HT1080 (cell line): ENCODE results near the gene TERT. TPM values are rescaled to one million over a fixed set of nuclear protein-coding genes. Genes with fewer than 3 reads are reported as not detected.

Source experiments
- DNase-seq: peaks from one replicate; pipeline ENCODE4 v3.0.0-alpha.2; 2015; ENCODE audit warnings: low read depth
- total RNA-seq: library from RNA; depleted of rRNA; stranded (reverse); fragments of >200 nt; shearing (Covaris generic); gene quantifications from 2 replicates; pipeline ENCODE4 v1.2.3, GENCODE V29; 2014

TERT gene
- total RNA-seq, 1 experiment from 2014 or later, result 10.5 TPM

- DNase-seq, result no peak
These were observed 32.5 kb downstream of the TERT start for GRCh38 chr5:1262381-1262780.

GRCh38 chr5:1261643-1262042 is 33.2 kb downstream of the TERT start:
- no peak for DNase-seq

GRCh38 chr5:1259806-1260480 is 34.9 kb downstream of the TERT start:
- DNase-seq, result no peak

DNA sequence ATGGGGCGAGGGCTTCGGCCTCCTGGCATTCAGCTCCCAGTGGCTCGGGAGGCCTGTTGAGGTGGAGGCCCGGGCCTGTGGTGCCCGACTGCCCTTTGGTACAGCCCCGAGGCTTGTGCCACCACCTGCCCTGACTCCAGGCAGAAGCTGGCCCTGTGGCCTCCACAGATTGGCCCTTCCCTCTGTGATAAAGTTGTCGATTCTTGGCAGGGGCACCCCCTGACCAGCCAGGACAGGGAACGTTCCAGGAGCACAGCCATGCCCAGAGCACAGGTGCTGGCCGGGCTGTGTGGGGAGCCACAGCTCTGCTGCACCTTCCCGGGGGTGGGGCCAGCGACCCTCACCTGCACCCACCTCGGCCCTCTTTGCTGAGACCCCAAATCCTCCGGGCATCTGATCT is 37.0 kb downstream of the TERT start:
- no peak for DNase-seq

- DNase-seq, result no peak
These were observed 37.5 kb downstream of the TERT start for GRCh38 chr5:1257363-1257762.

DNA sequence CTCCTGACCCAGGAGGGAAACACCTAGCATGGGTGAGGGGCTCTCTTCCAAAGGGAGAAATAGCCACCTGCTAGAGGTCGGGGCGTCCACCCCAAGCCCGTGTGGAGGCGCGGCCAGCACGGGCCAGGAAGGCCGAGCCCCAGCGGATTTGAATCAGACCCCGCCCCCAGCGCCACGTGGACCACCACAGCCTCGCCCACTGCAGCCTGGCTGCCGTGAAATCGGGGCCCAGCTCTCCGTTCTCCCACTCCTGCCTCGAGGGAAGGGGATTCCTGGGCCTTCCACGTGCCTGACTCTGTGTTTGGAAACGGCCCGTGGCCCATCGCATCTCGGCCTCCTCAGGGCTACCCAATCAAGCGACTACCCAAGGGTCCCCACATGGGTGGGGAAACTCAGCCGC is 38.1 kb downstream of the TERT start:
- DNase-seq, result no peak

- DNase-seq, result no peak
These were observed 39.7 kb downstream of the TERT start for GRCh38 chr5:1255081-1255561.

DNA sequence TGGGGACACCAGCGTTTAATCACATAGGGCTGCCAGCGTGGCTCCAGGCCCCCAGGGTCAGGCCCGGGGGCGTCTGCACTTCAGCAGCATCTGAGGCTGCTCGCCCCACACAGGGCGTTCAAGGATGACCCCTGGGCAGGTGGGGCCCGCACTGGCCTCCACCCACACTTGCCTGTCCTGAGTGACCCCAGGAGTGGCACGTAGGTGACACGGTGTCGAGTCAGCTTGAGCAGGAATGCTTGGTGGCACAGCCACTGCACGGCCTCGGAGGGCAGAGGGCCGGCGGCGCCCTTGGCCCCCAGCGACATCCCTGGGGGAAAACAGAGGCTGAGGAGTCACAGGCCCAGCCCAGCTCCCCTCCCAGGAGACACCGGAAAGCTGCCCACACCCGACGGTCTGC is 40.7 kb downstream of the TERT start:
- DNase-seq, result no peak

GRCh38 chr5:1253456-1254105 is 41.3 kb downstream of the TERT start:
- DNase-seq, result no peak

GRCh38 chr5:1252681-1253080 is 42.2 kb downstream of the TERT start:
- no peak for DNase-seq

GRCh38 chr5:1251678-1252580 is 42.9 kb downstream of the TERT start:
- DNase-seq, result no peak

DNA sequence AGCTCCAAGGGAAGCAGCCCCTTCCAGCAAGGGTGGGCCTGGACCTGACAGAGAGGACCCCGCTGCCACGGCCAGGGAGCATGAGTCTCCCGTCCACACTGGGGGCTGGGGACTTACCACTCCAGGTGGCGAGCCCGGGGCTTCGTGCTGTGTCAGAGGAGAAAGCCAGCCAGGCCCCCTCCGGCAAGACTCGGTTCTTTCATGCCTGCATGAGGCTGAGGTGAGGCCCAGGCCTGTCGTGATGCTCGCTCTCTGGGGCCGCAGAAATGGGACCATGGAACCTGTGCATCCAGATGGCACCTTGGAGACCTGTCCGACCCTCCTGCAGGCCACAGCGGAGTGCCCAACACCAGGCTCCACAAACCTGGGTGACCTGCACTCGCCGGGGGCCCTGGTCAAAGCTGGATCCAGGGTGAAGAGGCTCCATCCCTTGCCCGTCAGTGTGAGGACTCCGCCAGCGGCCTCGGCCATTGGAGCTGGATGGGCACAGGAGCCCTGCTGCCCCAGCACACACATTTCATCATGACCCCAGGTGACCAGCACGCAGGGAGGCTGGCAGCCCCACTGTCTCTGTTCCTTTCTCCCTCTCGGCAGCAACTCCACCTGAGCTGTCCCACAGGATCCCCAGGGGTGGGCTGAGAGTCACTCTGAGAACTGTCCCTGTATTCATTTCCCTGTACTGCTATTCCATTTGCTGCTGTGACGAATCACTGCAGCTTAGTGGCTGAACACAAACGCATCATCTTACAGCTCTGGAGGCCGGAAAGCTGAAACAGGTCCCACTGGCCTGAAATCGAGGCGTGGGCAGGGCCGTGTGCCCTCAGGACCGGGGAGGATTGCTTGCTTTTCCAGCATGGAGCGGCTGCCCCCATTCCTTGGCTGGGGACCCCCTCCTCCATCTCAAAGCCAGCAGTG is 45.2 kb downstream of the TERT start:
- DNase-seq, result no peak

DNA sequence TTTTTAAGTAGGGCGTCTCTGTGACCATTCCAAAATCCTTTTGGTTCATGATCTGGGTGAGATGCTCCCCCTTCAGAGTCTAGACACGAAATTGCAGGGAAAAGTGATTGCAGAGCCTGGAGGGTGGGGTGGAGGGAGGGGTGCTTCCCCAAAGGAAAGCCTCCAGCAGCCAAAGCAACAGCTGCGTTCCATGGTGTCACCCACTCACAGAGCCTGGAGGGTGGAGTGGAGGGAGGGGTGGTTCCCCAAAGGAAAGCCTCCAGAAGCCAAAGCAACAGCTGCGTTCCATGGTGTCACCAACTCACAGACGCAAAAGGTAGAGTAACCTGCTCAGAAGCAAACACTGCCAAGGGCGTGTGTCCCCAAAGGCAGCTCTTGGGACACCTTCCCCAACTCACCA is 47.1 kb downstream of the TERT start:
- DNase-seq, result no peak

- DNase-seq, result no peak
These were observed 48.0 kb downstream of the TERT start for GRCh38 chr5:1246711-1247431.

DNA sequence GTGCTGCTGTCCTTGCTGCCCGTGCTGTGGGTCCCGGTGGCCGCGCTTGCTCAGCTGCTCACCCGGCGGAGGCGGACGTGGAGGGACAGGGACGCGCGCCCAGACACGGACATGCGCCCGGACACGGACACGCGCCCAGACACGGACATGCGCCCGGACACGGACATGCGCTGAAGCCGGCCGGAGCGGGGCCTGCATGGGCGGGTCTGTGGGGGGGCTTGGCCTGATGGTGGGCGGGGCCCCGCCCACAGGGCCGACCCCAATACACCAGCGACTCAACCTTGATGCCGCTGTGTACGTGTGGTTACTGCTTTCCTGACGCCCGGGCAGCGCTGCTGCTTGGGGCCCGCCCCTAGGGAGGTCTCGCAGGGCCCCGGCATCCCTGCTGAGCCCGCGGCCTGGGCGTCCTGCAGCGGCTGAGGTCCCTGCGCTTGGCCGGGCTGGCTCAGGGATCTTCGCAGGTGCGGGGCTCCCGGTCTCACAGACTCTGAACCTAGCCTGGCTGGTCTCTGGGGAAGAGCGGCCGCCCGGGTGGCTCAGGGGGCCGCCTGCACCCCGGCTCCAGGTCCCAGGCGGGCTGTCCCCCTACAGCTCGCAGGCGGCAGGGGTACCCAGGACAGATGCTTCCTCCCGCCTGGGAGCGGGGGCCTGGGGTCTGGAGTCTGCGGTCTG is 48.8 kb downstream of the TERT start:
- no peak for DNase-seq

- DNase-seq, result peak; percentile 42
These were observed 49.9 kb downstream of the TERT start for GRCh38 chr5:1244976-1245375.

DNA sequence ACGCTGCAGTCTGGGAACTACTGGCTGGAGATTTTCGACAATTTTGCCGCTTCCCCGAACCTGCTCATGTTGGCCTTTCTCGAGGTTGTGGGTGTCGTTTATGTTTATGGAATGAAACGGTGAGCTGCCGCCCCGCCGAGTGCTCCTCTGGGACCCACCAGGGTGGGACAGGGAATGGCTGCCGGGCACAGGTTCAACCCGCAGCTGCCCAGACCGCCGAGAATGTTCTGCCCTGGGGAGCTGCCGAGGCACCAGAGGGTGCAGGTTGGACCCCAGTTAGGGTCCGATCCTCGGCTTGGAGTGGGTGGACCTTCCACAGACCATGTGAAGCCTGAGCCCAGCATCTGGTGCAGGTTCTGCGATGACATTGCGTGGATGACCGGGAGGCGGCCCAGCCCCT is 50.6 kb downstream of the TERT start:
- DNase-seq, result no peak

DNA sequence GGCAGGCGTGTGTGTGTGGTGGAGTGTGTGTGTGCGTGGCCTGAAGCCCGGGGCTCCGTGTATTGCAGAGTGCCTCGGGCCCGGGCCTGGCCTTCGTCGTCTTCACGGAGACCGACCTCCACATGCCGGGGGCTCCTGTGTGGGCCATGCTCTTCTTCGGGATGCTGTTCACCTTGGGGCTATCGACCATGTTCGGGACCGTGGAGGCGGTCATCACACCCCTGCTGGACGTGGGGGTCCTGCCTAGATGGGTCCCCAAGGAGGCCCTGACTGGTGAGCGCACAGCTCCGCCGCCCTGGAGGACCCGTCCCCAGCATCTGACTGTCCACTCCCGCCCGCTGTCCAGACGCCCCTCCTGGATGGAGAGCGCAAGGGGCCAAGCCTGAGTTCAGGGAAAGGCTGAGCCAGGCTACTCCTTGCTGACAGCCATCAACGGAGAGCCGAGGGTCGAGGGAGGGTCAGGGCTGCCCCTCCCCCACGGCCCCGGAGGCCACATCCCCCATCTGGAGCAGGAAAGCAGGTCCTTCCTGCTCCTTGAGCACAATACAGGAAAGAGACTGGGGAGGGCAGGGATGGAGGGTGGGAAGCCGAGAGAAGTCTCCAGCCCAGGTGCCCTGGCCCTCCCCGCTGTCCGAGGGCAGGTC is 51.3 kb downstream of the TERT start:
- DNase-seq, result no peak
